Left lobe of liver (tissue), 2 donors: ENCODE measurements around the gene CEBPA. TPM values are rescaled to one million over a fixed set of nuclear protein-coding genes. Genes with fewer than 3 reads are reported as not detected.

Experiments used
- ATAC-seq: fragments of 200-7000 bp; cut with Tn5 transposase; one replicate; pipeline ENCODE4 v1.9.1; 2020; ENCODE audit warnings: mild to moderate bottlenecking, moderate library complexity
- DNase-seq: peaks from one replicate; pipeline ENCODE4 v3.0.0-alpha.2; 2020; ENCODE audit warnings: low spot score
- total RNA-seq: library from RNA; stranded (reverse); gene quantifications from one replicate; pipeline ENCODE4 v1.2.1, GENCODE V29; 2021
- donor health status: DM: no; HTN: no; CAD: no; lungs with moderate emphysema.
- donor health status: DM: no; HTN: yes; CAD: no.

Gene CEBPA
- total RNA-seq, result 185 TPM

DNA sequence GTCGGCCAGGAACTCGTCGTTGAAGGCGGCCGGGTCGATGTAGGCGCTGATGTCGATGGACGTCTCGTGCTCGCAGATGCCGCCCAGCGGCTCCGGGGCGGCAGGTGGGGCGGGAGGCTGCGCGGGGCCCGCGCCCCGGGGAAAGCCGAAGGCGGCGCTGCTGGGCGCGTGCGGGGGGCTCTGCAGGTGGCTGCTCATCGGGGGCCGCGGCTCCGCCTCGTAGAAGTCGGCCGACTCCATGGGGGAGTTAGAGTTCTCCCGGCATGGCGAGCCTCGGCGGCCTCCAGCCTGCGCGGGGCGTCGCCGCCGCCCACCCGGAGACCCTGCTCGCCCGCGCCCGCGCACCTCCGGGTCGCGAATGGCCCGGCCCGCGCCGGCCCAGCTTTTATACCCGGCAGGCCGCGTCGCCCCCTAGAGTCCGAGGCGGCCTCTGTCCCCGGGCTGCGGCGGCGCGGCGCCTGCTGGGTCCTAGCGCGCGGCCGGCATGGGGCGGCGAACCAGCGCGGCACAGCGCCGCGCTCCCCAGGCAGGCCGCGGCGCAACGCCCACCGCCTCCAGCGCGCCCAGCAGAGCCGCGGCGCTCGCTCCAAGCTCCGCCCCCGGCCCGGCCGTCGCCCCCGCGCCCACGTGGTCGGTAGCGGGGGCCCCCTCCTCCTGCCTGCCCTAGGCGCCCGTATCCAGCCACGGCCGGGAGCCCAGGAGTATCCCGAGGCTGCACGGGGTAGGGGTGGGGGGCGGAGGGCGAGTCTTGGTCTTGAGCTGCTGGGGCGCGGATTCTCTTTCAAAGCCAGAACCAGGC is at the start of gene CEBPA:
TSS of gene CEBPA (minus strand) at position 360 of the 799 bp plus-strand sequence. CDS start at position 240, 120 bp downstream.
- ATAC-seq, result peak; percentile 64

DNA sequence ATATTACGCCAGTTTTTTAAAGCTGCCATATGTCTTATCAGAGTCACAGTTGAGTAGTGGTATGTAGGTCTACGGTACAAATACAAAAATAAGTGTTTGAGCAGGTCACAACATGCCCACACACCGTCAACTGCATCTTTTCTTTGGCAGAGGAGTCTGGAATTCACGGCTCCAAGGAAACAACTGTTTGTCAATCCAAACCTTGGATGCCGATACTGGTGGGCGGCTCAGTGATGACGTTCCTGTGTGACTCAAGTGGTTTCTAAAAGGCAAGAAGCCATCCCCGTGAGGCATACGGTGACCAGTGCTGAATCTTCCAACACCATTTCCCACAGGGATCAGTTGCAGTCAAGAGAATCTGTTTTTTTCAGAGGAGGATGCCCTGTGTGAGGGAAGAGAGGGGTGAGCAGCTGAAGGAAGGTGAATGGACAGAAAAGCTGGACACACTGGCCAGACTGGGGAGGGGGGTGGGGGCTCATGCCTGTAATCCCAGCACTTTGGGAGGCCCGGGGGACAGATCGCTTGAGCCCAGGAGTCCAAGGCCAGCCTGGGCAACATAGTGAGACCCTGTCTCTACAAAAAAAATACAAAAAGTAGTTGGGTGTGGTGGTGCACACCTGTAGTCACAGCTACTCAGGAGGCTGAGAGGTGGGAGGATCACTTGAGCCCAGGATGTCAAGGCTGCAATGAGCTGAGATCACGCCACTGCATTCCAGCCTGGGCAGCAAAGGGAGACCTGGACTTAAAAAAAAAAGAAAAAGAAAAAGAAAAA is 48.4 kb upstream of the CEBPA start:
- DNase-seq (no peak), ATAC-seq (no peak)

More for the DNA sequence above, at the start of gene CEBPA:
- peak; percentile 94 for DNase-seq

DNA sequence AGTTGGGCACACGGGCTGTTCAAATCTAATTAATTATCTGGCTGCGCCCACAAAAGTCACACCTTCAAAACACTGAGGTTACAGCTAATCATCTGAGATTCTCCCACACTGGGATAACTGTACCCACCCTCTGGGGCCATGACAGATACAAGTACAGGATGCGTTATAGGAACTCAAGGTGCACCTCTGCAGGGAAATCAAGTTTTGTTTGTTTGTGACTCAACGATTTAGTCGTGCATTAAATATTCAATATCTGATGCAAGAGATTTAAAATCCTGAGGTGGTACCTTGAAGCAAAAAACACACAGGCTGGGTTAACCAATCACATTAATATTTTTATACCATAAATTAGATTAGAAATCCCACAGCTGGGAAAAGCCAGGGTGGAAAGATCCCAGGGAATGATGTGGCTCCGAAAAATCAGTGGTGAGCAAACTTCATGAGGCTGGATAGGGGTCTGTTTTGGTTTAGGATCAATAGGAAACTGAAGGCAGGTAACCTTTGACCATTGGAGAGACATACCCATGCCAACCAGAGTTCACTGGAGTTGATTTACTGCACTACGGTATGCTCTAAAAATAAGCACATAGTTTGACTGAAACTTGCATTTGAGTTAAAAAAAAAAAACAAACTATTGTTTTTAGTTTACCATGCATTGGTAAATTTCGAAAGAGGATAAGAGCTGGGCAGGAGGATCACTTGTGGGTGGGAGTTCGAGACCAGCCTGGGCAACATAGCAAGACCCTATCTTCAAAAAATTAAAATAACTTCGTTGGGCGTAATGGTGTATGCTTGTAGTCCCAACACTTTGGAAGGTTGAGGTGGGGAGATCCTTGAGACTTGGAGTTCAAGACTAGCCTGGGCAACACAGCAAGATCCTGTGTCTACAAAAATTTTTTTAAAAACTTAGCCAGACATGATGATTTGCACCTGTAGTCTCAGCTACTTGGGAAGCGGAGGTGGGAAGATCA is 47.3 kb upstream of the CEBPA start:
- ATAC-seq, result peak; percentile 85

DNA sequence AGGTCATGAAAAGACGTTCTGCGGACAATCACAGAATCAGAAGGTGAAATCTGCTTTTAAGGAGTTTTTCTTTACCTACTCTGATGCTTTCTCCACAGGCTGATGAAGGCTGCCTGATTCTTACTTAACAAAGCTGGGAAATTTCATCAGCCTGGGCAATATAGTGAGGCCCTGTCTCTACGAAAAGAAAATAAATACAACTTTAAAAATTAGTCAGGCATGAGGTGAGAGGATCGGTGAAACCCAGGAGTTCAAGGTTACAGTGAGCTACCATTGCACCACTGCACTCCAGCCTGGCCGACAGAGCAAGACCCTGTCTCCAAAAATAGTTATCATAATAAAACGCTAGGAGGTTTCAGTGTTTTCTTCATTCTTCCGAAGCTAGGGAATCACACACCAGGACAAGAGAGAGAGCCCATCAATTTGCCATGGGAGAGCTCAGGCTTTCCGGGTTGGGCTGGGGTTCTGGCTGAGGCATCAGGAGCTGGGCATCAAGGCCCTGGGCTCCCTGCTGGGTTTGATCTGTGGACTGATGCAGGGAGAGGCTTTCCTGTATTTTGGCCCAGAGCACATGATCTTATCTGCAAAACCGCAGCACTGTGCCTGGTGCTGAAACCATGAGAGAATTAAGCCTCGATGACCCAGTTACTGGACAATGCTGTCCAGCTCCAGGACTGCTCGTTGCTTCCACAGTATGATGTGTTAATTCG is 46.1 kb upstream of the CEBPA start:
- ATAC-seq (peak; percentile 89), DNase-seq (peak; percentile 68)

More for the DNA sequence above, 47.3 kb upstream of the CEBPA start:
- no peak for DNase-seq

DNA sequence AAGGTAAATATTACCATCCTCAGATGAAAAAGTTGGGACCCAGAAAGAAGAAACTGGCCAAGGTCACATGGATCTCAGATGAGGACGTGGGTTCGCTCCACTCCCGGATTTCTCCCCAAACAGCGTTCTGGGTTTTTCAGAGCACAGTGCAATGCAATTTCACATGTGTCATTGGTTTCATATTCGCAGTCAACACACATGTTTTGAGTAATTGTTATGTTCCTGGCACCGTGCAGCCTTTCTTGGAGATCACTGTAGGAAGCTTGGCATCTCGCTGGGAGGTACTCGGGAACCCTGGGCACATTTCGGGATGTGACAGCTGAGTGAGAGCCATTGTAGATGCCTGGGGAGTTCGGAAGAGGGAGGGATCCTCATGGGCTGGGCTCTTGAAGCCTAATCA is 45.0 kb upstream of the CEBPA start:
- ATAC-seq (no peak), DNase-seq (no peak)

DNA sequence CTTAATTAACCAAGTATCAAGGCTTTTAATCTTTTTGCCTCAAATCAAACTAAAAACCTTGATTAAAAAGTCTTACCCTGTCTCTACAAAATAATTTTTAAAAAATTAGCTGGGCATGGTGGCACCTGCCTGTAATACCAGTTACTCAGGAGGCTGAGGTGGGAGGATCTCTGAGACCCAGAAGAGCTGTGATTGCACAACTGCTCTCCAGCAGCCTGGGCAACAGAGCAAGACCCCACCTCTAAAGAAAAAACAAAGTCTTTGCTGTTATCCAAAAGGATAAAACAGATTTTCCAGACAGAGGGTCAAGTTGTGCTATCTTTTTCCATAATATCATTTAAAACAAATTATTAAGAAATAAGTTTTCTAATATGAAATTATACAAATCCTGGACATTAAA is 44.3 kb upstream of the CEBPA start:
- DNase-seq (no peak), ATAC-seq (no peak)

DNA sequence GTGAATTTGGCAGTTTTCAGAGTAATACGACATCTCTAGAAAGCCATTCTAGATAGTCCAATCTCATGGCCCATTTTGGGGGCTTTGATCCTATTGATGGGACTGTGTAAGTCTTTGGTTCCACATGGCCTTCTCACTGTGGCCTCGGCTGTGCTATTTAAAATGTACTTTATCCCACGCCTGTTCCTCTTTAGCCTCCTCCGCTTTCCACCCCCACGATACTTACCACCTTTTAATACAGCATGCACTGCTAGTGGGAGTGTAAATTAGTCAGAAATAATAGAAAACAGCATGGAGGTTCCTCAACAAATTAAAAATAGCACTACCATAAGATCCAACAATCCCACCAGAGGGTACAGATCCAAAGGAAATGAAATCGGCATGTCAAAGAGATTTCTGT is 42.8 kb upstream of the CEBPA start:
- ATAC-seq (no peak), DNase-seq (no peak)

DNA sequence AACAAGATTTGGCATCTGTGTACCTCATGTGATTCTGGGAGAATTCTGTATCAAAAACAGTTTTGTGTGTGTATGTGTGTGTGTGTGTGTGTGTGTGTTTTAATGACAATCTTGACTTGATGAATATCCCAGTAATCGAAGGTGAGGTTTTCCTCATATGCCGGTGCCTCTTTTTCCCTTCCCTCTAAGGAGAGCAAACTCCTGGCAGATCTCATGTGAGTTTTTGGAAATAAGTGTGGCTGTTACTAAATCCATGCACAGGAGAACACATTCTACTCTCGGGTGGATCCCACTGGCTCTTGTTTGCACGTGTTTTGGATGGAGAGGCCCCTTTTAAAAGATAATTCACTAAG is 42.2 kb upstream of the CEBPA start:
- DNase-seq (no peak), ATAC-seq (no peak)

DNA sequence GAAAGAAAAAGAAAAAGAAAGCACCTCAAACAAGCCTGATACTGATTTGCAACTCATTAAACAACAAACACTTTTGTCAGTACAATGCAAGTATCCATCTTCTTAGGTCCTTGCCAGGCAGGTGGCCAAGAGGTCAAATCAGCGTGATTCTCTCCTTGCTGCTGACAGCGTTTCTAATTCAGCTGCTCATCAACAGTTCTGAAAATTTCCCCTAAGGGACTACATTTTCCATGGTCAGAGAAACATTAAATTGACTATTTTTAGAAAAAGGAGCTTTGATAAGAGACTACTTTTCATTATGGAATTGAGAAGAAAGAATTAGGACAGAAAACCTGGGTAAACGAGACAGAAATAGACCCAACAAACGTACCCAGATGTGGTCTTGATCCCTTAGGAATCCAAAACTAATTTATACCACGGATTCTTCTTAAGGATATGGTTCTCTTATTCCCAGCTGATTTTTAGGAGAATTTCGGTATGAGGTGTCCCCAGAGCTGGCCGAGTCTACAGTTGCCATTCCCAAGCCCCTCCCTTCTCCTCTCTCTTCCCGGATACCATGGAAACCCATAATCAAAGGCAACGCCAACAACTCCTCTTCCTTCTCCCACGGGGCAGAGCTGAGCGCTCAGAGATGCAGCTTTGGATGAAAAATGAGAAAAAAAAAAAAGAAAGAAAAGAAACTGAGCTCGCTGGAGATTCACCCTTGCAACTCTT is 41.7 kb upstream of the CEBPA start:
- ATAC-seq (no peak), DNase-seq (no peak)

DNA sequence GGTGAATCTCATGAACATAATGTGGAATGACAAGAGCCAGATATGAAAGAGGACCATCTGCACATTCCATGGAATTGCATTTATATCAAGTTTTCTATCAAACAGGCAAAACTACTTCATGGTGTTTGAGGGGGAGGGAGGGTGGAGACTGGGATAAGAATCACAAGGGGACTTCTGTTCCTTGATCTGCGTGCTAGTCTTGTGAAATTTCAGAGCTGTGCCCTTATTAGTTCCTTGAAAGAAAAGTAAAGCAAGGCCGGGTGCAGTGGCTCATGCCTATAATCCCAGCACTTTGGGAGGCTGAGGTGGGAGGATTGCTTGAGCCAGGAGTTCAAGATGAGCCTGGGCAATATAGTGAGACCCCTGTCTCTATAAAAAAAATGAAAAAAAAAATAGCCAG is 41.0 kb upstream of the CEBPA start:
- DNase-seq (no peak), ATAC-seq (no peak)

DNA sequence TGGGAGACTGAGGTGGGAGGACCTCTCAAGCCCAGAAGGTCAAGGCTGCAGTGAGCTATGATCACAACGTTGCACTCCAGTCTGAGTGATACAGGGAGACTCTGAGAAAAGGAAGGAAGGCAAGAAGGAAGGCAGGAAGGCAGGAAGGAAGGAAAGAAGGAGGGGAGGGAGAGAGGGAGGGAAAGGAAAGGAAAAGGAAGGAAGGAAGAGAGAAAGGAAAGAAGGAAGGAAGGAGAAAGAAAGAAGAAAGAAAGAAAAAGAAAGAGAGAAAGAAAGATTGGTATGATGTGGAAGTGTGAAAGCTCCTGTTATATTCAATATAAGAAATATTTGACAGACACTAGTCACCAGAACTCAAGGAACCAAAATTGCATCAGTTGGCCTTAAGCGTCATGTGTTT is 38.7 kb upstream of the CEBPA start:
- no peak for DNase-seq
- no peak for ATAC-seq

DNA sequence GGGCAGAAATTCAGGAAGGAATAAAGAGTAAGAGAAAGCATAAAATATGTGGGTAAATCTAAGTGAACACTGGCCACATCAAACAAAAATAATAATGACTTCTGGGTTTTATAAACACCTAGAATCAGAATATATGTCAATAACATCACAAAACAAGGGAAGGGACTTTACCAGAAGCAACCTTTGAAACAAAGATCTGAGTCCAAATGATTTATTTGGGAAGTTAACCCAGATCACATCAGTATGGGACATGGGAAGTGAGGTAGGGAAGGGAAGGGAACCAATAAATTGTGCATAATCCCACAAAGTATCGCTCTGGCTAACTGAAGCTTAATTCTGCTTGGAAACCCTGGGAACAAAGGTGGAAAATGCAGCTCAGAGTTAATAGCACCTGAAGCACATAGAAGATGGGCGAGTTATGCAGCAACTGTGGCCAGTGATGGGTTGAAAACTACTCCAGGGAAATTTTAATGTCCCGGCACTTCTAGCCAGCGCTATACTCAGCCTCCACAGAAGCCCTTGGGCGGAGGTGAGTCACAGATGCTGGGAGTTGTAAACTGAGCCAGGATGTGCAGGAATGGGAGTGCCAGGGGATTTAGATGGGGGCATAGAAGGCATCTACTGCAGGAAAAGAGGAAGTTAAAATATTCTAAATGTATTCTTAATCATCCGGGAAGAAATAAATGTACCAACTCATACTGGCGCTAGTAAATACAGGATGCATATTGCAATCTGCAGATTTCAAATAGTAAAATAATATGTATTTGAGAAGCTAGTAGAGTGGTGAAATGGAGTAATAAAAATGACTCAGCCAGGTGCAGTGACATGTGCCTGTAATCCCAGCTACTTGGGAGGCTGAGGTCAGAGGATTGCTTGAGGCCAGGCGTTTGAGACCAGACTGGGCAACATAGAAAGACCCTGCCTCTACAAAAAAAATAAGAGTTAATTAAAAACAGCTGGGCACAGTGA is 37.0 kb upstream of the CEBPA start:
- ATAC-seq, result no peak
- DNase-seq, result no peak

DNA sequence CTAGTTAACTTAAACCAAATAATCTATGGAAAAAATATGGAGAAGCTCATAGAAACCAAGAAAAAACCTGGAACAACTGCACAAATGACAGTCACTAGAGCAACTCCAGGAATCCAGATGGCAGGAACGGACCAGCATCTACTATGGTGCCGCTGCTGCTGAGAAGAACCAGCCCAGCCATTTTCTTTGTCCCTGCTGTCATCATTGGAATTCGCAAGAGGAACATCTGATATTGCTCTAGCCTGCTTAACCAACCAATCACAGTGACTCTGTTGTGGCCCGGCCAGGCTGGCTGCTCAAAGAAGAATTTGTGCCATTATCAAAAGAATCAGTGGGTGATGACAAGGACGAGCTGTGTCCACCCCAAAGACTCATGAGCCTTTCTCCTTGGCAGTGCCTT is 33.1 kb upstream of the CEBPA start:
- DNase-seq (no peak), ATAC-seq (no peak)

DNA sequence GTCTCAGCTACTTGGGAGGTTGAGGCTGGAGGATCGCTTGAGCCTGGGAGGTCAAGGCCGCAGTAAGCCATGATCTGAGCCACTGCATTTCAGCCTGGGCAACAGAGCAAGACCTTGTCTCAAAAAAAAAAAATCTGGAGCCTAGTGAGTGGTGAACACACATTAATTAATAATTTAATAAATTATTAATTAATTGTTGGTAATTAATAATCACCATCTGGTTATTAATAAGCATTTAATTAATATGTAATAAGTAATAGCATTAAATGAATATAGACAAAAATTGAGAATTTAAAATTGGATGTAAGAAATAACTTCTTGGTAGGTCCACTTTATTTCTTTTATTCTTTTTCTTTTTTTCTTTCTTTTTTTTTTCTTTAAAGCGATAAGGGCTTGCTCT is 31.9 kb upstream of the CEBPA start:
- no peak for DNase-seq
- ATAC-seq, result no peak

DNA sequence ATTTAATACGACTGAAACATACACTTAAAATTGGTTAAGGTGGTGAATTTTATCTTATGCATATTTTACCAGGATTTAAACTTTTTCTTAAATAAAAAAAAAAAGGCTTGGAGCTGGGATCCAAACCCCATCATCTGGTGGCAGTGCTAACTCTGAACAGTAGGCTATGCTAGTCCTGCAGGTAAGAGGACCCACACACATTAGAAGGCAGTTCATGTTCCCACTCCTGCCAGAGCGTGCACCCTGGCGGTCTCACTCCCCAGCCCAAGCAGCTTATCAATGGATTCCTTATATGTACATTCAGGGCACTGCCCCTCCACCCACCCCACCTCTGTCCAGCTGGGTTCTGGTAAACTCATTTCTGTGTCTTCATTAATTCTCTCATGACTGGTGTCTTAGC is 31.3 kb upstream of the CEBPA start:
- DNase-seq (no peak), ATAC-seq (peak; percentile 82)

DNA sequence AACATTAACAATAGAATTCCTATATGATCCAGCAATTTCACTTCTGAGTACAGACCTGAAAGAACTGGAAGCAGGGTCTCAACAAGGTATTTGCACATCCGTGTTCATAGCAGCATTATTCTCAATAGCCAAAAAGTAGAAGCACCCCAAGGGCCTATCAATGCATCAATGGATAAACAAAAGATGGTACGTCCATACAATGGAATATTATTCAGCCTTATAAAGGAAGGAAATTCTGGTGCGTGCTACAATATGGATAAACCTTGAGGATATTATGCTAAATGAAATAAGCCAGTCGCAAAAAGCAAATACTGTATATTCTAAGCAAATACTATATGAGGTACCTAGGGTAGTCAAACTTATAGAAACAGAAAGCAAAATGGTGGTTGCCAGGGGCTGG is 30.8 kb upstream of the CEBPA start:
- no peak for ATAC-seq
- DNase-seq, result no peak

DNA sequence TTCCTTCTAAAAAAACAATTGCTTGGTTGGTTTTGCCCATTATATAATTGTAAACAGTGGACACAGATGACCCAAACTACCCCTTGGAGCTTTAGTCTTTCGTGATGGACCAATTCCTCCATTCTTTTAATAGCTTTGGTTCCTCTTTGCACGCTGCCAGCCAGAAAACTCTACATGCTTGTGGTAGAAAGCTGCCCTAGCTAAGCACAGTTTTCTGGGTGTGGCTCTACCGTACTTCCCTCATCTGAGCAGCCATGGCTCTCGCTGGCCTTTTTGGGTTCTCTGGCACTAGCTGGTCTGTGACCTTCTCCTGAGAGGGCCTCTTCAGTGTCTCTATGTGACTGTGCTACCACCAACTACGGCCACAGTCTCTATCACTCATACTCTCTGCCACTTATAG is 29.9 kb upstream of the CEBPA start:
- ATAC-seq, result no peak

DNA sequence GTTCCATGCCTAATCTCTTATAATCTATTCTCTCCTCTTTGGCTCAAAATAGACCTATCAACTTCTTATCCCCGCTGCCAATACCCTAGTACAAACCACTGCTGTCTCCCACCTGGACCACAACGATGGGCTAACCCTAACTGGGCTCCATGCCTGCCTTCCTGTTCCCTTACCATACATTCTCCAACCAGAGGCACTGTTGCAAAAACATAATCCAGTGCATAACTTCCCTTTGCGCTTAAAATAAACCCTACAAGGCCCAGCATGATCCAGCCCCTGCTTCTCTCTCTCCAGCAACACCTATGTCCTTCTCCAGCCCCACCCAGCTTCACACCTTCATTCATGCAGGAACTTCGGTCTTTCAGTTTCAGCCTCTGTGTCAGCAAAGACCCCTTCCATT is 27.4 kb upstream of the CEBPA start:
- DNase-seq (no peak), ATAC-seq (no peak)

More for the DNA sequence above, 29.9 kb upstream of the CEBPA start:
- no peak for DNase-seq

DNA sequence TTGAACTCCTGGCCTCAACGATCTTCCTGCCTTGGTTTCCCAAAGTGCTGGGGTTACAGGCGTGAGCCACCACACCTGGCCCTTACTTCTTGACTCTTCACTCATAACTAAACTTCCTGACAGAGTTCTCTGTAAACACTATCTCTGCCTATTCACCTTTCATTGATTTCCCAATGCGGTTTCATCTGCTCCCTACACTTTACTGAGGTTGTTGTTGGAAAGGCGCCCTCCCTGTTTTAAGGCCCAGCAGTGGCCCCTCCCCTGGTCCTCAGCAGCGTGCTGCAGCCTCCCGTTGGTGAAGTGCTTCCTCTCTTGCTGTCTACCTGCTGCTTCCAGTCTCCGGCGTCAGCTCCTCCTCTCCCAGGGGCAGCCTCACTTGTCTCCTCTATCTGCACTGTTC is 26.7 kb upstream of the CEBPA start:
- ATAC-seq, result peak; percentile 52
- DNase-seq, result no peak
